Activated naive CD4-positive, alpha-beta T cell treated with anti-CD3 and anti-CD28 coated beads, Interleukin-2, amount 50 U/mL, for 24 hours (primary cell): ENCODE results near the gene TMEM9.

ENCODE experiments used
- H3K27ac Mint-ChIP-seq: one replicate; pipeline ENCODE4 v1.8.0; 2021; ENCODE audit warnings: mild to moderate bottlenecking, mixed read lengths
- H3K27me3 Mint-ChIP-seq: one replicate; pipeline ENCODE4 v1.8.0; 2021; ENCODE audit warnings: mixed read lengths
- H3K36me3 Mint-ChIP-seq: one replicate; pipeline ENCODE4 v1.8.0; 2021; ENCODE audit warnings: mixed read lengths
- H3K4me1 Mint-ChIP-seq: one replicate; pipeline ENCODE4 v1.8.0; 2021; ENCODE audit warnings: mixed read lengths
- H3K4me3 Mint-ChIP-seq: one replicate; pipeline ENCODE4 v1.8.0; 2021; ENCODE audit warnings: mild to moderate bottlenecking, mixed read lengths
- H3K9me3 Mint-ChIP-seq: one replicate; pipeline ENCODE4 v1.8.0; 2021; ENCODE audit warnings: mixed read lengths

TMEM9 gene

GRCh38 chr1:201142849-201143725 lies 11.2 kb downstream of the TMEM9 start:
- H3K4me3 Mint-ChIP-seq = no peak overlapping the region
- H3K36me3 Mint-ChIP-seq = peaks cover 8% of the 10 kb centered on the region
- no peaks in the 10 kb centered on the region for H3K27me3 Mint-ChIP-seq
- no peaks in the 10 kb centered on the region for H3K4me1 Mint-ChIP-seq
- H3K27ac Mint-ChIP-seq = no peak overlapping the region
- no peaks in the 10 kb centered on the region for H3K9me3 Mint-ChIP-seq

GRCh38 chr1:201142011-201142848 lies 12.0 kb downstream of the TMEM9 start:
- Mint-ChIP-seq H3K27ac (no peak overlapping the region), H3K36me3 (peaks cover 8% of the 10 kb centered on the region), H3K27me3 (no peaks in the 10 kb centered on the region), H3K4me1 (no peaks in the 10 kb centered on the region), H3K4me3 (no peak overlapping the region), H3K9me3 (no peaks in the 10 kb centered on the region)

- Mint-ChIP-seq H3K4me3 (no peak overlapping the region), H3K27me3 (no peaks in the 10 kb centered on the region), H3K4me1 (no peaks in the 10 kb centered on the region), H3K27ac (no peak overlapping the region), H3K36me3 (peaks cover 8% of the 10 kb centered on the region), H3K9me3 (no peaks in the 10 kb centered on the region)
These were observed 12.9 kb downstream of the TMEM9 start for GRCh38 chr1:201141418-201141817.

- Mint-ChIP-seq H3K36me3 (peaks cover 8% of the 10 kb centered on the region), H3K9me3 (no peaks in the 10 kb centered on the region), H3K4me1 (no peaks in the 10 kb centered on the region), H3K27me3 (no peaks in the 10 kb centered on the region), H3K27ac (no peak overlapping the region), H3K4me3 (no peak overlapping the region)
These were observed 13.4 kb downstream of the TMEM9 start for GRCh38 chr1:201140941-201141260.

GRCh38 chr1:201140235-201140940 lies 13.9 kb downstream of the TMEM9 start:
- Mint-ChIP-seq H3K27ac (no peak overlapping the region), H3K36me3 (peaks cover 10% of the 10 kb centered on the region), H3K9me3 (no peaks in the 10 kb centered on the region), H3K4me3 (no peak overlapping the region), H3K27me3 (no peaks in the 10 kb centered on the region), H3K4me1 (no peaks in the 10 kb centered on the region)

- Mint-ChIP-seq H3K27ac (no peak overlapping the region), H3K27me3 (no peaks in the 10 kb centered on the region), H3K9me3 (no peaks in the 10 kb centered on the region), H3K4me3 (no peak overlapping the region), H3K4me1 (no peaks in the 10 kb centered on the region), H3K36me3 (peaks cover 13% of the 10 kb centered on the region)
These were observed 14.5 kb downstream of the TMEM9 start for GRCh38 chr1:201139756-201140155.

GRCh38 chr1:201139306-201139705 lies 15.0 kb downstream of the TMEM9 start:
- Mint-ChIP-seq H3K27ac (no peak overlapping the region), H3K4me3 (no peak overlapping the region), H3K27me3 (no peaks in the 10 kb centered on the region), H3K9me3 (no peaks in the 10 kb centered on the region), H3K4me1 (no peaks in the 10 kb centered on the region), H3K36me3 (peaks cover 16% of the 10 kb centered on the region)

GRCh38 chr1:201138311-201138840 lies 15.9 kb downstream of the TMEM9 start:
- Mint-ChIP-seq H3K4me1 (no peaks in the 10 kb centered on the region), H3K36me3 (peaks cover 16% of the 10 kb centered on the region), H3K27ac (no peak overlapping the region), H3K27me3 (no peaks in the 10 kb centered on the region), H3K9me3 (no peaks in the 10 kb centered on the region), H3K4me3 (no peak overlapping the region)

- Mint-ChIP-seq H3K27me3 (no peaks in the 10 kb centered on the region), H3K36me3 (peaks cover 13% of the 10 kb centered on the region), H3K9me3 (no peaks in the 10 kb centered on the region), H3K27ac (no peak overlapping the region), H3K4me1 (no peaks in the 10 kb centered on the region), H3K4me3 (no peak overlapping the region)
These were observed 16.5 kb downstream of the TMEM9 start for GRCh38 chr1:201137579-201138310.

- no peak overlapping the region for H3K27ac Mint-ChIP-seq
- no peak overlapping the region for H3K4me3 Mint-ChIP-seq
- peaks cover 13% of the 10 kb centered on the region for H3K36me3 Mint-ChIP-seq
- no peaks in the 10 kb centered on the region for H3K27me3 Mint-ChIP-seq
- H3K4me1 Mint-ChIP-seq = no peaks in the 10 kb centered on the region
- H3K9me3 Mint-ChIP-seq = no peaks in the 10 kb centered on the region
These were observed 17.3 kb downstream of the TMEM9 start for GRCh38 chr1:201137024-201137392.

GRCh38 chr1:201136355-201137023 lies 17.8 kb downstream of the TMEM9 start:
- H3K27ac Mint-ChIP-seq = peak overlapping the region; percentile 18
- H3K9me3 Mint-ChIP-seq = no peaks in the 10 kb centered on the region
- H3K27me3 Mint-ChIP-seq = no peaks in the 10 kb centered on the region
- no peak overlapping the region for H3K4me3 Mint-ChIP-seq
- no peaks in the 10 kb centered on the region for H3K4me1 Mint-ChIP-seq
- H3K36me3 Mint-ChIP-seq = peaks cover 16% of the 10 kb centered on the region

GRCh38 chr1:201134405-201134804 lies 19.9 kb downstream of the TMEM9 start:
- Mint-ChIP-seq H3K9me3 (no peaks in the 10 kb centered on the region), H3K27me3 (no peaks in the 10 kb centered on the region), H3K27ac (no peak overlapping the region), H3K36me3 (peaks cover 11% of the 10 kb centered on the region), H3K4me1 (no peaks in the 10 kb centered on the region), H3K4me3 (no peak overlapping the region)

- Mint-ChIP-seq H3K27ac (no peak overlapping the region), H3K9me3 (no peaks in the 10 kb centered on the region), H3K4me1 (no peaks in the 10 kb centered on the region), H3K36me3 (peaks cover 11% of the 10 kb centered on the region), H3K4me3 (no peak overlapping the region), H3K27me3 (peaks cover 2% of the 10 kb centered on the region)
These were observed 22.9 kb downstream of the TMEM9 start for GRCh38 chr1:201131398-201131797.

GRCh38 chr1:201128962-201129361 lies 25.3 kb downstream of the TMEM9 start:
- Mint-ChIP-seq H3K27me3 (peaks cover 8% of the 10 kb centered on the region), H3K27ac (no peak overlapping the region), H3K4me1 (no peaks in the 10 kb centered on the region), H3K36me3 (peaks cover 3% of the 10 kb centered on the region), H3K4me3 (no peak overlapping the region), H3K9me3 (no peaks in the 10 kb centered on the region)

GRCh38 chr1:201128476-201128875 lies 25.8 kb downstream of the TMEM9 start:
- peaks cover 3% of the 10 kb centered on the region for H3K36me3 Mint-ChIP-seq
- H3K9me3 Mint-ChIP-seq = no peaks in the 10 kb centered on the region
- no peak overlapping the region for H3K27ac Mint-ChIP-seq
- no peaks in the 10 kb centered on the region for H3K4me1 Mint-ChIP-seq
- peaks cover 8% of the 10 kb centered on the region for H3K27me3 Mint-ChIP-seq
- no peak overlapping the region for H3K4me3 Mint-ChIP-seq
